ENCODE results near the gene ZNFX1.
"Not testable (repeated sequence)": the region's sequence is repeated elsewhere in the genome, so short reads cannot be mapped to it uniquely, and the experiment has no call there.

The ZNFX1 gene

GRCh38 chr20:49278036-49278817, at the start of gene ZNFX1:
ZNFX1 (minus strand) TSS chr20:49278057; CDS start chr20:49275839, 2,218 bp downstream.
- DNase-seq = peak; percentile 98 to 100 (median 99)

GRCh38 chr20:49326026-49326425, 48.2 kb upstream of the ZNFX1 start:
- DNase-seq = no peak

GRCh38 chr20:49324306-49324705, 46.4 kb upstream of the ZNFX1 start:
- DNase-seq = no peak

- peak in 2 of 3 experiments; percentile 40 to 75 for DNase-seq
These were observed 45.9 kb upstream of the ZNFX1 start for GRCh38 chr20:49323622-49324238.

- peak in 2 of 3 experiments; percentile 15 to 57 for DNase-seq
These were observed 42.6 kb upstream of the ZNFX1 start for GRCh38 chr20:49320460-49320859.

- DNase-seq = no peak
These were observed 41.5 kb upstream of the ZNFX1 start for GRCh38 chr20:49319208-49319809.

- DNase-seq = peak in 2 of 3 experiments; percentile 44 to 57
These were observed 40.8 kb upstream of the ZNFX1 start for GRCh38 chr20:49318430-49319207.

- DNase-seq = no peak
These were observed 40.2 kb upstream of the ZNFX1 start for GRCh38 chr20:49318091-49318429.

- no peak for DNase-seq
These were observed 38.8 kb upstream of the ZNFX1 start for GRCh38 chr20:49316704-49317103.

- DNase-seq = no peak
These were observed 37.7 kb upstream of the ZNFX1 start for GRCh38 chr20:49315580-49315979.

GRCh38 chr20:49314052-49314451, 36.2 kb upstream of the ZNFX1 start:
- DNase-seq = not testable (repeated sequence)

- DNase-seq = no peak
These were observed 35.4 kb upstream of the ZNFX1 start for GRCh38 chr20:49313283-49313682.

- no peak for DNase-seq
These were observed 34.8 kb upstream of the ZNFX1 start for GRCh38 chr20:49312661-49313060.

- no peak for DNase-seq
These were observed 32.8 kb upstream of the ZNFX1 start for GRCh38 chr20:49310705-49311104.

GRCh38 chr20:49308875-49309274, 31.0 kb upstream of the ZNFX1 start:
- no peak for DNase-seq

- DNase-seq = peak; percentile 77 to 96 (median 80)
These were observed 29.2 kb upstream of the ZNFX1 start for GRCh38 chr20:49306903-49307620.

- DNase-seq = no peak
These were observed 25.3 kb upstream of the ZNFX1 start for GRCh38 chr20:49303065-49303552.

- DNase-seq = no peak
These were observed 20.0 kb upstream of the ZNFX1 start for GRCh38 chr20:49297605-49298530.

- not testable (repeated sequence) for DNase-seq
These were observed 16.3 kb upstream of the ZNFX1 start for GRCh38 chr20:49294002-49294654.

- DNase-seq = no peak
These were observed 15.3 kb upstream of the ZNFX1 start for GRCh38 chr20:49293122-49293521.

- no peak for DNase-seq
These were observed 14.2 kb upstream of the ZNFX1 start for GRCh38 chr20:49292010-49292409.
